GM12878 (cell line): Measurements from ENCODE around the gene IDH3A. TPM values are rescaled to one million over a fixed set of nuclear protein-coding genes. Genes with fewer than 3 reads are reported as not detected.

Experiments used
- ATAC-seq: fragments of 200-7000 bp; cut with Tn5 transposase; 3 replicates; pipeline ENCODE4 v1.9.1; 2020; ENCODE audit warnings: mild to moderate bottlenecking, moderate library complexity
- BruUV-seq: library from RNA; stranded (reverse); fragments of 400-500 nt; replicated peaks from 2 replicates; lab custom pipeline; 2021; lab: Mats Ljungman, UMichigan
- CTCF ChIA-PET: fragments of 300-600 bp; sonication (Branson Sonifier 250); formaldehyde crosslinking; extraction: SDS; loops from one replicate; lab custom pipeline; 2021; ENCODE audit warnings: inconsistent platforms; lab: Yijun Ruan, JAX
- POLR2A ChIA-PET: fragments of 350-600 bp; formaldehyde crosslinking; extraction: SDS; loops from one replicate; lab custom pipeline; 2021; ENCODE audit warnings: inconsistent platforms; lab: Charles Lee
- RAD21 ChIA-PET: fragments of 300-600 bp; sonication (Branson Sonifier 250); formaldehyde crosslinking; loops from one replicate; lab custom pipeline; 2023; ENCODE audit warnings: antibody characterized with exemption; ENCODE audit not compliant: unreplicated experiment; lab: Charles Lee
- SMC1A ChIA-PET: fragments of 300-600 bp; sonication (Branson Sonifier 250); formaldehyde crosslinking; loops from one replicate; lab custom pipeline; 2023; ENCODE audit not compliant: unreplicated experiment, uncharacterized antibody; lab: Charles Lee
- DNase-seq: peaks from one replicate; pipeline ENCODE4 v3.0.0-alpha.2; 2011; ENCODE audit warnings: low read depth, low spot score
- FAIRE-seq: peaks from 3 replicates; lab custom pipeline; 2011; peaks lifted over from hg19 to GRCh38; lab: Jason Lieb, UNC
- H2AFZ ChIP-seq: 2 replicates; pipeline ENCODE4 v1.6.0; 2011; ENCODE audit warnings: low read depth, low read length, control low read depth; ENCODE audit not compliant: control insufficient read depth
- H3K27ac ChIP-seq: 2 replicates; pipeline ENCODE4 v1.5.1; 2011; ENCODE audit warnings: control low read depth; ENCODE audit not compliant: control insufficient read depth, insufficient read depth
- H3K27me3 ChIP-seq, 2 experiments: replicated peaks in 1 of 2; 2 replicates each; pipeline versions ENCODE4 v1.6.0 to v1.6.1; 2011; ENCODE audit warnings: low read length in 1 of 2; ENCODE audit not compliant: control insufficient read depth in 2 of 2, insufficient read depth in 2 of 2
- H3K36me3 ChIP-seq, 2 experiments: 2 replicates each; pipeline ENCODE4 v1.5.1; 2011; ENCODE audit warnings: low read length in 1 of 2; ENCODE audit not compliant: control insufficient read depth in 2 of 2, insufficient read depth in 2 of 2
- H3K4me1 ChIP-seq: 2 replicates; pipeline ENCODE4 v1.6.1; 2011; ENCODE audit warnings: mild to moderate bottlenecking, low read length, moderate library complexity, mixed read lengths; ENCODE audit not compliant: control insufficient read depth, insufficient read depth
- H3K4me2 ChIP-seq: 2 replicates; pipeline ENCODE4 v1.6.0; 2011; ENCODE audit warnings: control low read depth; ENCODE audit not compliant: control insufficient read depth, insufficient read depth
- H3K4me3 ChIP-seq: fragments of 200-600 bp; sonication (generic); 2 replicates; pipeline ENCODE4 v1.5.1; 2016
- H3K79me2 ChIP-seq: 2 replicates; pipeline ENCODE4 v1.6.0; 2011; ENCODE audit warnings: low read length; ENCODE audit not compliant: control insufficient read depth, insufficient read depth
- H3K9ac ChIP-seq: 2 replicates; pipeline ENCODE4 v1.8.0; 2011; ENCODE audit warnings: low read length, control low read depth, mixed read lengths; ENCODE audit not compliant: control insufficient read depth, insufficient read depth
- H3K9me3 ChIP-seq: replicated peaks from 3 replicates; pipeline ENCODE4 v1.5.1; 2011; ENCODE audit warnings: mild to moderate bottlenecking, low read length; ENCODE audit not compliant: control insufficient read depth, insufficient read depth
- H4K20me1 ChIP-seq: 2 replicates; pipeline ENCODE4 v1.6.0; 2011; ENCODE audit not compliant: control insufficient read depth, insufficient read depth
- ATF3 ChIP-seq: IDR thresholded peaks from 2 replicates; pipeline ENCODE4 v1.6.1; 2011; ENCODE audit warnings: low read depth, mild to moderate bottlenecking, low read length, moderate library complexity, borderline replicate concordance; ENCODE audit errors: extremely low read depth
- CTCF ChIP-seq, 3 experiments: IDR thresholded peaks in 2 of 3; conservative IDR thresholded peaks in 1 of 3; 2 replicates each; pipeline ENCODE4 v1.5.1; 2011; ENCODE audit warnings: low read depth in 3 of 3, low read length in 3 of 3, mild to moderate bottlenecking in 3 of 3, control low read depth in 2 of 3, moderate library complexity in 2 of 3, inconsistent platforms in 1 of 3, mixed read lengths in 1 of 3; ENCODE audit not compliant: control insufficient read depth in 2 of 3, insufficient read depth in 1 of 3; ENCODE audit errors: extremely low read depth in 1 of 3
- E4F1 ChIP-seq: fragments of 450-650 bp; IDR thresholded peaks from 2 replicates; pipeline ENCODE4 v1.6.1; 2018; ENCODE audit warnings: borderline replicate concordance, mild to moderate bottlenecking; ENCODE audit not compliant: partially characterized antibody
- ELK1 ChIP-seq: IDR thresholded peaks from 2 replicates; pipeline ENCODE4 v1.6.1; 2012; ENCODE audit warnings: low read depth, low read length, improper control_type of control experiment
- FOS ChIP-seq: IDR thresholded peaks from 3 replicates; pipeline ENCODE4 v1.6.1; 2011; ENCODE audit warnings: borderline replicate concordance; ENCODE audit not compliant: insufficient read length; ENCODE audit errors: extremely low read depth
- RELA ChIP-seq: fragments of 450-650 bp; IDR thresholded peaks from 2 replicates; pipeline ENCODE4 v1.8.0; 2014; ENCODE audit warnings: borderline replicate concordance; ENCODE audit not compliant: partially characterized antibody
- SKIL ChIP-seq: fragments of 450-650 bp; IDR thresholded peaks from 2 replicates; pipeline ENCODE4 v1.6.1; 2017; ENCODE audit warnings: mild to moderate bottlenecking, low read depth, inconsistent platforms; ENCODE audit not compliant: poor library complexity, severe bottlenecking
- USF2 ChIP-seq: IDR thresholded peaks from 2 replicates; pipeline ENCODE4 v1.6.1; 2011; ENCODE audit warnings: low read depth, low read length, improper control_type of control experiment, borderline replicate concordance
- WRNIP1 ChIP-seq: IDR thresholded peaks from 2 replicates; pipeline ENCODE4 v1.6.1; 2011; ENCODE audit warnings: low read depth, low read length, improper control_type of control experiment, borderline replicate concordance
- WGBS: methylation state at CpG from one replicate; pipeline ENCODE4 v1.1.6; 2016; ENCODE audit warnings: low lambda C conversion rate; ENCODE audit not compliant: insufficient replicate concordance, insufficient coverage; ENCODE audit errors: missing lambda C conversion rate; 5-methylcytosine and 5-hydroxymethylcytosine counted together
- in situ Hi-C: fragments of 300-500 bp; cut with MboI; formaldehyde crosslinking; loops from 9 replicates; pipeline ENCODE4 v1.14.3; 2018; ENCODE audit warnings: mixed read lengths
- intact Hi-C: fragments of 100-400 bp; cut with micrococcal nuclease; formaldehyde crosslinking; loops from one replicate; pipeline ENCODE4 v1.14.2; 2022; ENCODE audit not compliant: unreplicated experiment
- polyA plus RNA-seq, 11 experiments: library from polyadenylated mRNA; depleted of rRNA in 4 of 11; unstranded in 6 of 11; stranded (reverse) in 5 of 11; fragments of >200 nt; fragmentation: Nextera tagmentation in 4 of 11; fragmentation: Illumina TruSeq in 1 of 11; extraction: Ambion mirVana in 4 of 11; extraction: Trizol in 1 of 11; gene quantifications; 1 replicate in 1 of 11; 2 replicates in 10 of 11; pipeline versions ENCODE4 v1.2.1 to v1.2.3, GENCODE V29; 2011 to 2016; ENCODE audit warnings: inconsistent platforms in 2 of 11, missing spikeins in 2 of 11, low read depth in 1 of 11
- total RNA-seq, 4 experiments: library from RNA; depleted of rRNA in 3 of 4; stranded (reverse); fragments of >200 nt in 3 of 4; fragmentation: Illumina TruSeq in 1 of 4; extraction: Trizol in 1 of 4; gene quantifications; 2 replicates each; pipeline versions ENCODE4 v1.2.1 to v1.2.3, GENCODE V29; 2013 to 2021

IDH3A gene
- total and polyA plus RNA-seq, 10 of the 15 experiments (the other 5 are each of a cell fraction or from before 2014, with no cell fraction given), result 83.9 to 254 (median 195) TPM

GRCh38 chr15:78204351-78205309 is 55.5 kb downstream of the IDH3A start:
- ChIA-PET SMC1A (interaction anchor here (0.6 to 1.4 kb wide), 2 partner anchors 9 to 86 kb away, joined by 3 to 7 read pairs (median 5); no protein-coding TSS in a partner anchor), RAD21 (interaction anchor here (0.8 to 1.0 kb wide), 2 partner anchors 9 kb away, joined by 5 to 7 read pairs; no protein-coding TSS in a partner anchor), POLR2A (interaction anchor here (1.0 kb wide), 1 partner anchor 9 kb away, joined by 3 read pairs; no protein-coding TSS in a partner anchor), CTCF (interaction anchor here (0.9 to 2.3 kb wide), 5 partner anchors 9 to 245 kb away, joined by 3 to 14 read pairs (median 5); no protein-coding TSS in a partner anchor)
- Histone ChIP-seq H3K4me1 (no peaks in the 10 kb centered on the region), H3K9ac (no peak overlapping the region), H3K79me2 (no peaks in the 10 kb centered on the region), H2AFZ (no peak overlapping the region), H3K9me3 (no peaks in the 10 kb centered on the region), H4K20me1 (no peaks in the 10 kb centered on the region), H3K27me3 (no peaks in the 10 kb centered on the region; a peak in 1 of 4 replicates), H3K36me3 (no peaks in the 10 kb centered on the region), H3K4me3 (no peak overlapping the region), H3K4me2 (no peak overlapping the region), H3K27ac (no peak overlapping the region)
- no peak for ATAC-seq
- WGBS, result 38% methylated on average over 17 of the region's 17 CpGs
- in situ Hi-C loops (no loop called here), intact Hi-C loops (no loop called here)
- DNase-seq, result no peak
- BruUV-seq, result no TSS peak
- FAIRE-seq, result no peak
- TF ChIP-seq FOS (no peak), WRNIP1 (no peak), ELK1 (no peak), ATF3 (no peak), RELA (no peak), USF2 (no peak), CTCF (IDR thresholded peaks at IDR 0.05 in 2 of 3, conservative IDR thresholded peaks at IDR 0.05 in 1 of 3; ENCODE audit: control insufficient read depth in 2 of 3, extremely low read depth in 1 of 3, insufficient read depth in 1 of 3, low read depth in 3 of 3, low read length in 3 of 3) (no peak), SKIL (no peak), E4F1 (no peak)
